ENCODE measurements around the gene CELSR2.
"Not testable (repeated sequence)": the region's sequence is repeated elsewhere in the genome, so short reads cannot be mapped to it uniquely, and the experiment has no call there.

The CELSR2 gene, protein sequence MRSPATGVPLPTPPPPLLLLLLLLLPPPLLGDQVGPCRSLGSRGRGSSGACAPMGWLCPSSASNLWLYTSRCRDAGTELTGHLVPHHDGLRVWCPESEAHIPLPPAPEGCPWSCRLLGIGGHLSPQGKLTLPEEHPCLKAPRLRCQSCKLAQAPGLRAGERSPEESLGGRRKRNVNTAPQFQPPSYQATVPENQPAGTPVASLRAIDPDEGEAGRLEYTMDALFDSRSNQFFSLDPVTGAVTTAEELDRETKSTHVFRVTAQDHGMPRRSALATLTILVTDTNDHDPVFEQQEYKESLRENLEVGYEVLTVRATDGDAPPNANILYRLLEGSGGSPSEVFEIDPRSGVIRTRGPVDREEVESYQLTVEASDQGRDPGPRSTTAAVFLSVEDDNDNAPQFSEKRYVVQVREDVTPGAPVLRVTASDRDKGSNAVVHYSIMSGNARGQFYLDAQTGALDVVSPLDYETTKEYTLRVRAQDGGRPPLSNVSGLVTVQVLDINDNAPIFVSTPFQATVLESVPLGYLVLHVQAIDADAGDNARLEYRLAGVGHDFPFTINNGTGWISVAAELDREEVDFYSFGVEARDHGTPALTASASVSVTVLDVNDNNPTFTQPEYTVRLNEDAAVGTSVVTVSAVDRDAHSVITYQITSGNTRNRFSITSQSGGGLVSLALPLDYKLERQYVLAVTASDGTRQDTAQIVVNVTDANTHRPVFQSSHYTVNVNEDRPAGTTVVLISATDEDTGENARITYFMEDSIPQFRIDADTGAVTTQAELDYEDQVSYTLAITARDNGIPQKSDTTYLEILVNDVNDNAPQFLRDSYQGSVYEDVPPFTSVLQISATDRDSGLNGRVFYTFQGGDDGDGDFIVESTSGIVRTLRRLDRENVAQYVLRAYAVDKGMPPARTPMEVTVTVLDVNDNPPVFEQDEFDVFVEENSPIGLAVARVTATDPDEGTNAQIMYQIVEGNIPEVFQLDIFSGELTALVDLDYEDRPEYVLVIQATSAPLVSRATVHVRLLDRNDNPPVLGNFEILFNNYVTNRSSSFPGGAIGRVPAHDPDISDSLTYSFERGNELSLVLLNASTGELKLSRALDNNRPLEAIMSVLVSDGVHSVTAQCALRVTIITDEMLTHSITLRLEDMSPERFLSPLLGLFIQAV (N-terminal part only)

DNA sequence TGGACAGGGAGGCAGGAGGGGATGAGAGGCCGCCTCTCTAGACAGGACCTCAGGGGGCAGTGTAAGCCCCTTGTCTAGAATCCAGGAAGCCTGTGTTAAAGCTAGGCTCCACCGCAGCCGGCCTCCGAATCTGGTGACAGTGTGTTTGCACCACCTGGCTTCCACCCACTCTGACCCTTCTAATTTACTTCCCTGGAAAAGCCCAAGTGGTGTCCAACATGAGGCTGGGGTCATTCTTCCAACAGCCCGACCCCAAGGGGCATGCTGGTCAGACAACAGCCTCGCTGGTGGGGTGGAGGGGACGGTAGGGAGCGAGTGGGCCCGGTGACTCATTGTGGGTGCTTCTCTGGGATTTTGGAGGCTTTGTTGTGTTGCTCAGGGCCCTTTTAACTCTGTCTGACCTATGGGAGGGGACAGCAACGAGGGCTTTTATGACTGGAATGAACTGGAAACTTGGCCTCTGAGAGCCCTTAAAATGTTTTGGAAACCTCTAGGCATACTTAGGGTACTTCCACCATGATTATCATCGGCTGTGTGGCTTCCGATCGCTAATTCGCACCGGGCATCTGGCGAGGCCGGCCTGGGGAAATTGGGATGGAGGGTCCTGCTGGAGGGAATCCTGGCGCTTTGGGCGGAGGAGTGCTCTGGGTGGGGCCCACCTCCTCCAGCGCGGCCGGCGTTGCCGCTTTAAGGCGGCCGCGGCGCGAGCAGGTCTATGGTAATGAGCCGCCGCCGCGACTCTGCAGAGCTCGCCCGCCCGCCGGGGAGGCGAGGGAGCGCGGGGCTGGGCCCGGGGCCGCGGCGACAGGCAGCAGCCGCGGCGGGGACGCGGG lies at the start of gene CELSR2:
Gene CELSR2 (plus strand): TSS at position 743 of the 833 bp plus-strand sequence. CDS start 541 bp downstream, outside the sequence.
- peak; percentile 74 for DNase-seq

GRCh38 chr1:109199710-109200109 lies 49.6 kb upstream of the CELSR2 start:
- no peak for DNase-seq

DNA sequence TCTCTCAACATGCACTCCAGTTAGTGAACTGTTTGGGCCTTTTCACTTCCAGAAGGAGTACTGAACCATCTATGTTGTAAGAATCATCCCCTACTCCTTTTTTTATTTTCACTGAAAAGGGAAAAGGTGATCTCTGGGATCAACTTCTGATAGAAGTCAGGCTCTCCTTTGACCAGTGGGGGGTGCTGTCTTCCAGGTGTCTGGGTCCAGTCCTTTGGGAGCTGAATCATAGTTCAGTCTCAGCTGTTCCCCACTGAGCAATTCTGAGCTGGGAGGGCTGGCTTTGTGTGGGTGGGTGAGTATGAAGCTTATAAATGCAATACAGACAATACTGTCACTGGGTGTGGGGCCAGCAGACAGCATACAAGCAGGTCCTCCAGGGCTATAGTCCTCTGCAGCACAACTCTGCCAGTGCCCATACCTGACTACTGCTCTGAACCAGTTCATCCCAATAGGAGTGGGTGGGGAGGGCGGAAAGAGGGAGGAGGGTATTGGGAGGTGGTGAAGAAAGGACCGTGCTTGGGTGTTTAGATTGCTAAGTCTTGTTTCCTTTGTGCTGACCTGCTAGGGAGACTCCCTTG lies 48.1 kb upstream of the CELSR2 start:
- peak; percentile 62 for DNase-seq

DNA sequence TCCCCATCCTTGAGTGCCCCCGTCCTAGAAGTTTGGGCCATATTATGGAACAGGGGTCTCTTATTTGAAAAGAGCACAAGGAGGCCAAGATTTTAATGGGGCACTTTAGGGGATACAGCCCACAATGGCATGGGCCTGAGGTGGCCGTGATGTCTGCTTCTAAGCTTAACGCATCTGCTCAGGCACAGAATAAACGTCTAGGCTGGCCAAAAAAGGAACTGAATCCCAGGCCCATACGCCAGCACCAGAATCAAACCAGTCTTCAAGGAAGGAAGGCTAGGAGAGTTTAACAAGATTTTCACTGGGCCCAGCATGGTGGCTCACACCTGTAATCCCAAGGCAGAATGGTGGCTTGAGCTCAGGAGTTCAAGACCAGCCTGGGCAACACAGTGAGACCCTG lies 44.9 kb upstream of the CELSR2 start:
- DNase-seq, result no peak

- no peak for DNase-seq
Observed at GRCh38 chr1:109206339-109206738, 43.0 kb upstream of the CELSR2 start.

DNA sequence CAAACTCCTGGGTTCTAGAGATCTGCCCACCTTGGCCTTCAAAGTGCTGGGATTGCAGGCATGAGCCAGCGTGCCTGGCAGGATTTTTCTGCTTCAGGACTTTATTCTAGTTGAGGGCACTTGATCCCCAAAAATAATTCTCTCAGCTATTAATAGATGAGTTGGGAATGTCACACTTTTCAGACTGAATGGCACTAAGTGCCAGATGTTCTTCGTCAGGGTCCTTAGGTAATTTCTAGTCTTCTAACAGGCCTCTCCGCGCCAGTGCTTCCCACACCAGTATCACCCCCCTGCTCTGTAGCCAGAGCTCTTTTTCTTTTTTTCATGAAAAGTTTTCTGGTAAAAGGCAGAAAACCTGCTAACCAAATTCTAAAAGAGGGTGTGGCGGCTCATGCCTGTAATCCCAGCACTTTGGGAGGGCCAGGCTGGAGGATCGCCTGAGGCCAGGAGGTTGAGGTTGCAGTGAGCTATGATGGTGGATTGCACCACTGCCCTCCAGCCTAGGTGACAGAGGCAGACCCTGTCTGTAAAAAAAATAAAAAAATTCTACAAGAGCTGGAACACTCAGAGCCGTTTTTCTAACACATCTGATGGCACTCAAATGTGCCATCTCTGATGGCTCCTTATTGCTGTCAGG lies 41.8 kb upstream of the CELSR2 start:
- DNase-seq, result no peak

DNA sequence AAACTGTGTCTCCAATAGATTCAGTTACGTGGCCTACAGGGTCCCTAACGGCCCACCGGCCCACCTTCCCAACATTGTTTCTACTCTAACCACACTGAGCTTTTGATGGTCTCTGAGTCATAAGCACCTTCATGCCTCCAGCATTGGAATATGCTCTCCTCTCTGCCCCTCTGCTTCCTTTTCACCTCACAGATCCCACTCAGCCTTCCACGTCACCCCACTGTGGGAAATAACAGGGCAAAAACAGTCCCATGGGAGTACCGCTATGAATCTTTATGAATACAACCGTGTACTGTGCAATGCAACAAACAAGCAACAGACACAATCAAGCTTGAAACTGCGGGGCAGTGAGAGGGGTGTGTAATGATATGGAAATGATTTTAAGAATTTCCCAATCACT lies 40.9 kb upstream of the CELSR2 start:
- DNase-seq, result no peak

- DNase-seq, result no peak
Observed at GRCh38 chr1:109208836-109209463, 40.4 kb upstream of the CELSR2 start.

GRCh38 chr1:109210058-109210457 lies 39.3 kb upstream of the CELSR2 start:
- no peak for DNase-seq

DNA sequence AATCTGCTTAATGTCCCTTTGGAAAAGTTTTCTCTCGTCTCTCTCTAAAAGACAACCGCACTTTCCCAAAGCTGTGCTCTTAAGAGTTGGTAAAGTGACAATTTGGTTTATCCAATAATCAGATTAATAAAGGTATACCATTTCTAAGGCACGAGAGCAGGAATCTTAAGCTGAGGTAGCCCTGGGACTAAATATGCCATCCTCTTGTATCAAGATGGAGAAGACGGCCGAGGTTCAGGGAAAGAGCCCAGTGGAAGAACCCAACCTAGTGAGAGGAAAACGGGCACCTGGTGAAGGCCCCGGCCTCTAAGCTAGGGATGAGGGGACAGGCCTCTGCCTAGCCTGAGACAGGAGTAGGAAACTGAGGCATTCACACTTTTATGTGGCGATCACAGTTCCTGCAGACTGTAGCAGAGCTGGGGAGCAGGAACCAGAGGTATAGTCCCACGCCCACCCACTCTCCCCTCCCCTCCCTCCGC lies 36.0 kb upstream of the CELSR2 start:
- no peak for DNase-seq

DNA sequence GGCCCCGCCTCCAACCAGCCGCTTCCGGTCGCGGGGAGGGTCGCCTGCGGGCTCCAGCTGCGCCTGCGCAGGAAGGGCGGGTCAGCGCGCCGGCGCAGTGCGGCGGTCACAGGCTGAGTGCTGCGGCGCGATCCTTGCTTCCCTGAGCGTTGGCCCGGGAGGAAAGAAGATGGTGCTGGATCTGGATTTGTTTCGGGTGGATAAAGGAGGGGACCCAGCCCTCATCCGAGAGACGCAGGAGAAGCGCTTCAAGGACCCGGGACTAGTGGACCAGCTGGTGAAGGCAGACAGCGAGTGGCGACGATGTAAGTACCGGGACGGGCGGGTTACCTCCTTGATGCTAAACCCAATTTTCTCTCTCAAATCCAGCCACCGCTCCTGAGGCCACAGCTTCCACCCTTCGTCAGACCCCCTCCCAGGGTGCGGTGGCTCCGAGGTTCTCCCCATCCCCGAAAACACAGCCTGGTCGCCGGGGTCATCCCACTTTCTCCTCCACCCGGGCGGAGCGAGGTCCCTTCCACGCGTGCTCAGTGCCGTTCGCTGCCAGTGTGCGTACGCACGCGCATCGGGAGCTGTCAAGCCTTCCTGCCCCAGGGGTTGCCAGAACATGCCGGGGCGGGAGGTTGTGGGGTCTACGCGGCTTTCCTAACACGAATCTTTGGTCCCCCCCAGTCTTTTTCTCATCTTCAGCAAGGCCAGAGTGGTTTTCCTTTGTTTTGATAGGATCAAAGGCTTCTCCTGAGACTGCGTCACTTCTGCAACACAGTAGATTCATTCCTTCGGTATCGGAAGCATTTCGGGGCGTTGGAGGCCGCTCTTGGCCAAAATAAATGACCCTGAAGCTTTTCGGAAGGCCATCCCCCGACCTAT lies 35.3 kb upstream of the CELSR2 start, which contains the start of gene SARS1:
Gene SARS1 (plus strand): TSS at position 95 of the 870 bp plus-strand sequence. CDS start 75 bp downstream, at position 170.
- peak; percentile 86 for DNase-seq

GRCh38 chr1:109214695-109215623 lies 34.4 kb upstream of the CELSR2 start:
- peak; percentile 45 for DNase-seq

DNA sequence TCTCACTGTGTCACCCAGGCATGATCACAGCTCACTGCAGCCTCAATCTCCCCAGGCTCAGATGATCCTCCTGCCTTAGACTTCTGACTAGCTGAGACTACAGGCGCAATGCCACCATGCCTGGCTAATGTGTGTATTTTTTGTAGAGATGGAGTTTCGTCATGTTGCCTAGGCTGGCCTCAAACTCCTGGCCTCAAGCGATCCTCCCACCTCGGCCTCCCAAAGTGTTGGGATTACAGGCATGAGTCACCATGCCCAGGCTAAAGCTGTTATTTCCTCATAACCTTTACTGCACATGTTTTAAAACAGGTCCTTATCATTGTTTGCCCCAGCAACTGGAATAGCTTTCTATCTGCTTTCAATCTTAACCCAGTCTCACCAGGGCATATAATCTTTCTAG lies 32.7 kb upstream of the CELSR2 start:
- no peak for DNase-seq

GRCh38 chr1:109218516-109218915 lies 30.8 kb upstream of the CELSR2 start:
- no peak for DNase-seq

DNA sequence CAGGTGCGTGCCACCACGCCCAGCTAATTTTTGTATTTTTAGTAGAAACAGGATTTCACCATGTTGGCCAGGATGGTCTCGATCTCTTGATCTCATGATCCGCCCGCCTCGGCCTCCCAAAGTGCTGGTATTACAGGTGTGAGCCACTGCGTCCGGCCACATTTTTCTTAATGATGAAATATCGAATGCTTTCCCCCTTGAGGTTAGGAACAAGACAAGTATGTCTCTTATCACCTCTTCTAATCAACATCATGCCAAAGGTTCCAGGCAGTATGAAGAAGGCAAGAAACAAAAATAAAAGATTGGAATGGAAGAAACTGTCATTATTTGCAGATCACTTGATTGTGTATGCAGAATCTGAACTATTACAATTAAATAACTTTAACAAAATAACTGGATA lies 28.1 kb upstream of the CELSR2 start:
- DNase-seq, result not testable (repeated sequence)

GRCh38 chr1:109225308-109225707 lies 24.0 kb upstream of the CELSR2 start:
- DNase-seq, result no peak

- no peak for DNase-seq
Observed at GRCh38 chr1:109225711-109226445, 23.5 kb upstream of the CELSR2 start.

DNA sequence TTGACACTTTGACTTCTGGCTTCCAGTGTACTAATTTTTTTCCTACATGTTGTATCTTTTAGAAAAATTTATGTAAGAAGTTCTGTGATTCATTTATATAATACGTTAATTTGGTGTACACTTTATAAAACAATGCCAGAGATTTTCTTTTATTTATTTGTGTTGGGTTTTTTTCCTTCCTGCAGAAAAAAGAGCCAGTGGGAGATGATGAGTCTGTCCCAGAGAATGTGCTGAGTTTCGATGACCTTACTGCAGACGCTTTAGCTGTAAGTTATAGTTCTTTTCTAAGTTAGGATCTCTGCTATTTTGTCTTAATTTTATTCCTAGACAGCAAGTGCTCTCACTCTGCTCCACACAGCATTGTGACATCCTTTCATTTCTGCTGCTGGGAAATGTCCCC lies 21.2 kb upstream of the CELSR2 start:
- no peak for DNase-seq

Data from COR-L47 (cell line).